ENCODE results near the gene COL18A1.

The COL18A1 gene

DNA sequence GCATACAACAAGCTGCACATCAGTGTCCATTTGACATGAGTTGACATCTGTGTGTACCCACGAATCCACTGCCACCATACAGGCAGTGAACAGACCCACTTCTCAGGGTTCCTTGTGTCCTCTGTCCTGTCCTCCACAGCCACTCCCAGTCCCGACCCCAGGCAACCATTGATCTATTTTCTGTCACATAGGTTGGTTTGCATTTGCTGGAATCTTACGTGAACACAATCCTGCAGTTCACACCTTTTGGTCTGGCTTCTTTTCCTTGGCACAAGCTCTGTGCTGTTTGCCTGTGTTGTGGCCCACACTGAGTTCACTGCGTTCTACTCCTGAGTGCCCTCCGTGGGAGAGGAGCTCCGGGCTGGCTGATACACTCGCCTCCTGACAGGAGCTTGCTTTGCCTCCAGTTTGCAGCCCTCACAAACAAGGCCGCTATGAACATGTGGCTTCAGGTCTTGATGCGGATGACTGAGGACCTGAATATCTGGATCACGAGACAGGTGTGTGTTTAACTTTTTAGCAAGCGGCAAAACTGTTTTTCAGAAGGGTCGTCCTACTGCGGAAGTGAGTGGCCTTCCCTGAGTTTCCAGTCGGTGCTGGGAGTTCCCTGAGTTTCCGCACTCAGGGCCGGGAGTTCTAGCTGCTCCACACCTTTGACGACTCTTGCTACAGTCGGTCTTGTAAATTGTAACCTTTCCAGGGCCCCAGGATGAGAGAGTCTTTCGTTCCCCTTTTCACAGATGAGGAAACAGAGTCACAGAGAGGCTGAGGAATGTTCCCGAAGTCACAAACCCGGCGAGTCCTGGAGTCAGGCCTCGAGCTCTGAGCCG, 13.0 kb upstream of the COL18A1 start:
- no peak overlapping the region for H3K4me2 ChIP-seq (ENCODE audit: low read depth, low read length, poor library complexity, severe bottlenecking)
- H3K79me2 ChIP-seq (ENCODE audit: insufficient read depth, low read length): no peaks in the 10 kb centered on the region
- H3K4me3 ChIP-seq (ENCODE audit: low read length, poor library complexity, severe bottlenecking): no peak overlapping the region
- H3K4me1 ChIP-seq (ENCODE audit: insufficient read depth, low read length, poor library complexity, severe bottlenecking): no peaks in the 10 kb centered on the region
- TF ChIP-seq EZH2phosphoT487 (IDR thresholded peaks at IDR 0.05; ENCODE audit: borderline replicate concordance): no peak
- TF ChIP-seq CTCF (conservative IDR thresholded peaks at IDR 0.05; ENCODE audit: low read length): no peak
- no peaks in the 10 kb centered on the region for H3K36me3 ChIP-seq (ENCODE audit: insufficient read depth, low read length)
- H4K20me1 ChIP-seq (ENCODE audit: insufficient read depth, low read length, poor library complexity, severe bottlenecking): no peaks in the 10 kb centered on the region
- H3K9ac ChIP-seq (ENCODE audit: low read depth, low read length, poor library complexity, severe bottlenecking): no peak overlapping the region
- no peaks in the 10 kb centered on the region for H3K27me3 ChIP-seq (ENCODE audit: insufficient read depth, low read length, poor library complexity, severe bottlenecking)
- H3F3A ChIP-seq (ENCODE audit: low read depth): no peaks in the 10 kb centered on the region
- H3K9me3 ChIP-seq (ENCODE audit: insufficient read depth, low read depth, low read length): no peaks in the 10 kb centered on the region
- no peaks in the 10 kb centered on the region for H3K9me2 ChIP-seq (replicated peaks; ENCODE audit: low read depth, low read length)
- no peak overlapping the region for H2AFZ ChIP-seq (ENCODE audit: low read length)

- H3K27me3 ChIP-seq (ENCODE audit: insufficient read depth, low read length, poor library complexity, severe bottlenecking): no peaks in the 10 kb centered on the region
- H3K4me1 ChIP-seq (ENCODE audit: insufficient read depth, low read length, poor library complexity, severe bottlenecking): no peaks in the 10 kb centered on the region
- H3K79me2 ChIP-seq (ENCODE audit: insufficient read depth, low read length): no peaks in the 10 kb centered on the region
- H3K9me2 ChIP-seq (replicated peaks; ENCODE audit: low read depth, low read length): no peaks in the 10 kb centered on the region
- no peak for TF ChIP-seq CTCF (conservative IDR thresholded peaks at IDR 0.05; ENCODE audit: low read length)
- no peak for TF ChIP-seq EZH2phosphoT487 (IDR thresholded peaks at IDR 0.05; ENCODE audit: borderline replicate concordance)
- no peak overlapping the region for H2AFZ ChIP-seq (ENCODE audit: low read length)
- no peak overlapping the region for H3K4me2 ChIP-seq (ENCODE audit: low read depth, low read length, poor library complexity, severe bottlenecking)
- H3K36me3 ChIP-seq (ENCODE audit: insufficient read depth, low read length): no peaks in the 10 kb centered on the region
- no peaks in the 10 kb centered on the region for H3F3A ChIP-seq (ENCODE audit: low read depth)
- H4K20me1 ChIP-seq (ENCODE audit: insufficient read depth, low read length, poor library complexity, severe bottlenecking): no peaks in the 10 kb centered on the region
- no peak overlapping the region for H3K9ac ChIP-seq (ENCODE audit: low read depth, low read length, poor library complexity, severe bottlenecking)
- no peaks in the 10 kb centered on the region for H3K9me3 ChIP-seq (ENCODE audit: insufficient read depth, low read depth, low read length)
- no peak overlapping the region for H3K4me3 ChIP-seq (ENCODE audit: low read length, poor library complexity, severe bottlenecking)
Observed at GRCh38 chr21:45392573-45392971, 12.4 kb upstream of the COL18A1 start.

- H2AFZ ChIP-seq (ENCODE audit: low read length): no peak overlapping the region
- H3F3A ChIP-seq (ENCODE audit: low read depth): no peaks in the 10 kb centered on the region
- H3K27me3 ChIP-seq (ENCODE audit: insufficient read depth, low read length, poor library complexity, severe bottlenecking): no peaks in the 10 kb centered on the region
- TF ChIP-seq CTCF (conservative IDR thresholded peaks at IDR 0.05; ENCODE audit: low read length) (no peak), EZH2phosphoT487 (IDR thresholded peaks at IDR 0.05; ENCODE audit: borderline replicate concordance) (no peak)
- H4K20me1 ChIP-seq (ENCODE audit: insufficient read depth, low read length, poor library complexity, severe bottlenecking): no peaks in the 10 kb centered on the region
- no peak overlapping the region for H3K4me2 ChIP-seq (ENCODE audit: low read depth, low read length, poor library complexity, severe bottlenecking)
- H3K9me3 ChIP-seq (ENCODE audit: insufficient read depth, low read depth, low read length): no peaks in the 10 kb centered on the region
- no peaks in the 10 kb centered on the region for H3K36me3 ChIP-seq (ENCODE audit: insufficient read depth, low read length)
- H3K9ac ChIP-seq (ENCODE audit: low read depth, low read length, poor library complexity, severe bottlenecking): no peak overlapping the region
- H3K9me2 ChIP-seq (replicated peaks; ENCODE audit: low read depth, low read length): no peaks in the 10 kb centered on the region
- no peaks in the 10 kb centered on the region for H3K79me2 ChIP-seq (ENCODE audit: insufficient read depth, low read length)
- no peak overlapping the region for H3K4me3 ChIP-seq (ENCODE audit: low read length, poor library complexity, severe bottlenecking)
- no peaks in the 10 kb centered on the region for H3K4me1 ChIP-seq (ENCODE audit: insufficient read depth, low read length, poor library complexity, severe bottlenecking)
Observed at GRCh38 chr21:45393021-45393420, 11.9 kb upstream of the COL18A1 start.

All from Loucy (cell line).